HepG2 (cell line): ENCODE measurements around the gene ERBB4. TPM values are rescaled to one million over a fixed set of nuclear protein-coding genes. Genes with fewer than 3 reads are reported as not detected.

Source experiments
- ATAC-seq: fragments of 200-7000 bp; cut with Tn5 transposase; 3 replicates; pipeline ENCODE4 v1.9.1; 2020; ENCODE audit warnings: mild to moderate bottlenecking, moderate library complexity
- Bru-seq: library from RNA; stranded (reverse); fragments of 400-500 nt; gene quantifications from one replicate; lab custom pipeline; 2021; lab: Mats Ljungman, UMichigan
- BruChase-seq, 2 experiments: library from RNA; stranded (reverse); fragments of 400-500 nt; gene quantifications; one replicate each; lab custom pipeline; 2021; lab: Mats Ljungman, UMichigan
- BruUV-seq: library from RNA; stranded (reverse); fragments of 400-500 nt; replicated peaks from 2 replicates; lab custom pipeline; 2021; lab: Mats Ljungman, UMichigan
- CTCF ChIA-PET: fragments of 300-600 bp; formaldehyde crosslinking; extraction: SDS; loops from one replicate; lab custom pipeline; 2021; ENCODE audit warnings: low total read pairs, inconsistent platforms, low intra/inter-chr PET ratio; lab: Yijun Ruan, JAX
- POLR2A ChIA-PET: fragments of 350-600 bp; sonication (Branson Sonifier 250); formaldehyde crosslinking; loops from one replicate; lab custom pipeline; 2020; ENCODE audit warnings: antibody characterized with exemption, inconsistent platforms; lab: Yijun Ruan, JAX
- DNase-seq: peaks from one replicate; pipeline ENCODE4 v3.0.0-alpha.2; 2015; ENCODE audit warnings: low spot score
- FAIRE-seq: peaks from 3 replicates; lab custom pipeline; 2011; peaks lifted over from hg19 to GRCh38; lab: Jason Lieb, UNC
- H2AFZ ChIP-seq: one replicate; pipeline ENCODE4 v1.6.1; 2011; ENCODE audit warnings: low read length, inconsistent platforms
- H3K27ac ChIP-seq: fragments of 300-600 bp; 3 replicates; pipeline ENCODE4 v1.8.0; 2011; ENCODE audit warnings: mixed run types, mild to moderate bottlenecking, mixed read lengths, low read length, inconsistent platforms; ENCODE audit not compliant: insufficient read depth; ENCODE audit errors: extremely low read length
- H3K27me3 ChIP-seq, 2 experiments: fragments of 200-600 bp in 1 of 2; 2 replicates in 1 of 2; 3 replicates in 1 of 2; pipeline versions ENCODE4 v1.6.0 to v1.8.0; 2011; ENCODE audit warnings: low read length in 2 of 2, mild to moderate bottlenecking in 2 of 2, moderate library complexity in 2 of 2, inconsistent platforms in 1 of 2; ENCODE audit not compliant: insufficient read depth in 2 of 2, control insufficient read depth in 1 of 2
- H3K36me3 ChIP-seq, 2 experiments: fragments of 200-600 bp in 1 of 2; replicated peaks in 1 of 2; 2 replicates in 1 of 2; 3 replicates in 1 of 2; pipeline versions ENCODE4 v1.5.1 to v1.8.0; 2011; ENCODE audit warnings: low read length in 2 of 2, inconsistent platforms in 1 of 2; ENCODE audit not compliant: insufficient read depth in 2 of 2, control insufficient read depth in 1 of 2
- H3K4me1 ChIP-seq: 2 replicates; pipeline ENCODE4 v1.5.1; 2012; ENCODE audit warnings: low read length, inconsistent platforms; ENCODE audit not compliant: insufficient read depth
- H3K4me2 ChIP-seq: 2 replicates; pipeline ENCODE4 v1.6.0; 2011; ENCODE audit warnings: low read depth, low read length, inconsistent platforms
- H3K4me3 ChIP-seq, 3 experiments: fragments of 200-600 bp in 1 of 3; sonication (generic), shearing (Covaris generic) in 1 of 3; replicated peaks in 1 of 3; 2 replicates each; pipeline ENCODE4 v1.5.1; 2011 to 2016; ENCODE audit warnings: low read length in 3 of 3, inconsistent platforms in 2 of 3, low read depth in 2 of 3, mild to moderate bottlenecking in 2 of 3, control low read depth in 1 of 3, mixed read lengths in 1 of 3; ENCODE audit not compliant: insufficient read depth in 1 of 3
- H3K79me2 ChIP-seq: one replicate; pipeline ENCODE4 v1.6.1; 2011; ENCODE audit warnings: low read length, inconsistent platforms; ENCODE audit not compliant: insufficient read depth
- H3K9ac ChIP-seq: 2 replicates; pipeline ENCODE4 v1.6.0; 2011; ENCODE audit warnings: mild to moderate bottlenecking, low read depth, low read length, inconsistent platforms; ENCODE audit not compliant: insufficient read depth
- H3K9me3 ChIP-seq: 2 replicates; pipeline ENCODE4 v1.5.1; 2012; ENCODE audit warnings: mild to moderate bottlenecking, low read length
- H4K20me1 ChIP-seq: 2 replicates; pipeline ENCODE4 v1.6.0; 2011; ENCODE audit warnings: inconsistent platforms, mild to moderate bottlenecking, low read length, moderate library complexity; ENCODE audit not compliant: insufficient read depth
- EZH2 ChIP-seq: conservative IDR thresholded peaks from 2 replicates; pipeline ENCODE4 v1.6.1; 2012; ENCODE audit warnings: mild to moderate bottlenecking, low read depth, low read length, moderate library complexity
- MTF2 ChIP-seq: sonication (generic); formaldehyde crosslinking; IDR thresholded peaks from 2 replicates; pipeline ENCODE4 v1.5.0; 2020; ENCODE audit warnings: missing genetic modification reagents, borderline replicate concordance
- ZC3H13 ChIP-seq: sonication (generic); formaldehyde crosslinking; IDR thresholded peaks from 2 replicates; pipeline ENCODE4 v1.8.1; 2023; ENCODE audit warnings: mild to moderate bottlenecking, missing genetic modification reagents, moderate library complexity
- ZNF563 ChIP-seq: sonication (generic); formaldehyde crosslinking; IDR thresholded peaks from 2 replicates; pipeline ENCODE4 v1.8.0; 2022; ENCODE audit warnings: mild to moderate bottlenecking, moderate library complexity, missing genetic modification reagents
- WGBS: methylation state at CpG from one replicate; pipeline ENCODE4 v1.1.6; 2017; ENCODE audit warnings: low lambda C conversion rate; 5-methylcytosine and 5-hydroxymethylcytosine counted together
- in situ Hi-C: cut with HindIII; loops from 2 replicates; pipeline ENCODE4 v1.10.0; 2017; ENCODE audit warnings: low pct_unique_long_range_greater_than_20kb; ENCODE audit not compliant: extremely low pct_ligation_motif_present
- intact Hi-C: fragments of 100-400 bp; cut with micrococcal nuclease; formaldehyde crosslinking; loops from one replicate; pipeline ENCODE4 v1.10.0; 2022; ENCODE audit not compliant: unreplicated experiment
- long read RNA-seq, 2 experiments: library from RNA in 1 of 2; library from polyadenylated mRNA in 1 of 2; stranded (forward) in 1 of 2; unstranded in 1 of 2; transcript quantifications; one replicate each; pipeline ENCODE4 v2.0.0, GENCODE V29; 2019 to 2022
- polyA minus RNA-seq, 3 experiments: library from RNA; depleted of rRNA, polyadenylated mRNA; stranded (reverse); fragments of >200 nt; gene quantifications; 2 replicates each; pipeline ENCODE4 v1.2.3, GENCODE V29; 2011; ENCODE audit warnings: low replicate concordance in 1 of 3
- polyA plus RNA-seq, 8 experiments: library from polyadenylated mRNA; depleted of rRNA in 3 of 8; stranded (reverse) in 7 of 8; unstranded in 1 of 8; fragments of >200 nt; fragmentation: Illumina TruSeq in 4 of 8; extraction: Trizol in 4 of 8; gene quantifications; 2 replicates each; pipeline versions ENCODE4 v1.2.1 to v1.2.3, GENCODE V29; 2011 to 2016; ENCODE audit warnings: low read depth in 4 of 8, missing spikeins in 1 of 8, mixed read lengths in 1 of 8; ENCODE audit not compliant: insufficient read depth in 1 of 8
- total RNA-seq, 5 experiments: library from RNA; depleted of rRNA; stranded (reverse); fragments of >200 nt; fragmentation: Illumina TruSeq; extraction: Trizol; gene quantifications; 2 replicates each; pipeline ENCODE4 v1.2.3, GENCODE V29; 2016; ENCODE audit warnings: low read depth in 1 of 5

The ERBB4 gene
- total RNA-seq (2016; rRNA removed; fragmentation: Illumina TruSeq; extraction: Trizol): not detected in 2 replicates
- total RNA-seq (2016; cell fraction: cytosol; rRNA removed; fragmentation: Illumina TruSeq; extraction: Trizol; ENCODE audit: low read depth): not detected in 2 replicates
- total RNA-seq (2016; cell fraction: insoluble cytoplasmic fraction; rRNA removed; fragmentation: Illumina TruSeq; extraction: Trizol): not detected in 2 replicates
- total RNA-seq (2016; cell fraction: membrane; rRNA removed; fragmentation: Illumina TruSeq; extraction: Trizol): not detected in 2 replicates
- not detected in 2 replicates for total RNA-seq (2016; cell fraction: nucleus; rRNA removed; fragmentation: Illumina TruSeq; extraction: Trizol)
- polyA plus RNA-seq (2011; rRNA removed): 0.04 TPM in 1 of 2 replicates, not detected in the other
- polyA plus RNA-seq (2011; cell fraction: cytosol; rRNA removed): not detected in 2 replicates
- polyA plus RNA-seq (2011; cell fraction: nucleus; rRNA removed): not detected in 2 replicates
- not detected in 2 replicates for polyA plus RNA-seq (2012)
- polyA plus RNA-seq (2016; cell fraction: cytosol; fragmentation: Illumina TruSeq; extraction: Trizol; ENCODE audit: low read depth): not detected in 2 replicates
- polyA plus RNA-seq (2016; cell fraction: insoluble cytoplasmic fraction; fragmentation: Illumina TruSeq; extraction: Trizol; ENCODE audit: low read depth): not detected in 2 replicates
- not detected in 2 replicates for polyA plus RNA-seq (2016; cell fraction: membrane; fragmentation: Illumina TruSeq; extraction: Trizol; ENCODE audit: low read depth)
- polyA plus RNA-seq (2016; cell fraction: nucleus; fragmentation: Illumina TruSeq; extraction: Trizol; ENCODE audit: insufficient read depth, low read depth): not detected in 2 replicates
- polyA minus RNA-seq (2011; rRNA and poly(A)+ RNA removed; ENCODE audit: low replicate concordance): 0.22 and 2.9 TPM in 2 replicates
- polyA minus RNA-seq (2011; cell fraction: cytosol; rRNA and poly(A)+ RNA removed): not detected in 2 replicates
- polyA minus RNA-seq (2011; cell fraction: nucleus; rRNA and poly(A)+ RNA removed): not detected in 2 replicates
- percentile 11 among the genes with signal in this experiment for Bru-seq, nascent RNA
- BruChase-seq, experiment 1, labeled RNA remaining after a 6-hour chase: percentile 10 among the genes with signal in this experiment
- percentile 13 among the genes with signal in this experiment for BruChase-seq, experiment 2, labeled RNA remaining after a 2-hour chase
- long read RNA-seq, experiment 1: 0 reads
- long read RNA-seq, experiment 2: 0 reads

- TF ChIP-seq EZH2 (peak; percentile 19; the same call in 1 of the 2 replicates), MTF2 (CRISPR knock-in tag) (0 out of 2 replicates have a peak, but pooled peaks have one; percentile 52), ZNF563 (CRISPR knock-in tag) (no peak), ZC3H13 (no peak)
- 7% methylated on average over 62 of the region's 69 CpGs for WGBS
- Histone ChIP-seq H2AFZ (no peak within 1 kb of the TSS), H3K9me3 (no peaks in the 10 kb centered on the region), H3K4me3 (peak within 1 kb of the TSS; percentile 37 to 65 (median 61)), H3K36me3 (no peaks in the 10 kb centered on the region), H3K79me2 (no peaks in the 10 kb centered on the region), H3K27me3 (peaks cover 5 to 45% of the 10 kb centered on the region in 2 experiments; a peak in 4 of 5 replicates), H3K4me1 (peaks cover 20% of the 10 kb centered on the region), H3K9ac (no peak within 1 kb of the TSS), H3K27ac (no peak within 1 kb of the TSS), H4K20me1 (no peaks in the 10 kb centered on the region), H3K4me2 (peak within 1 kb of the TSS; percentile 77)
- POLR2A ChIA-PET: no interaction called here
- intact Hi-C loops (no loop called here), in situ Hi-C loops (no loop called here)
- BruUV-seq: no TSS peak
- ATAC-seq (peak; percentile 48), DNase-seq (no peak), FAIRE-seq (no peak)
- CTCF ChIA-PET: no interaction called here
These were observed at the start of gene ERBB4 for GRCh38 chr2:212538305-212539071. ERBB4 (minus strand) TSS chr2:212538802; CDS start chr2:212538530, 272 bp downstream.
